Measurements from ENCODE around the gene C22orf31.

Gene C22orf31

GRCh38 chr22:29055192-29055830, 6.3 kb downstream of the C22orf31 start:
- DNase-seq, result no peak
- WGBS (ENCODE audit: insufficient coverage), result 95% methylated on average over 11 of the region's 14 CpGs
- CTCF ChIA-PET, result interaction anchor here (0.9 to 1.4 kb wide), 3 partner anchors 9 to 190 kb away, joined by 3 to 4 read pairs (median 3); no protein-coding TSS in a partner anchor
- Histone ChIP-seq H3K9me3 (ENCODE audit: control extremely low read depth in 1 of 5, control insufficient read depth in 4 of 5, insufficient read depth in 2 of 5, low read depth in 1 of 5, low read length in 4 of 5) (no peaks in the 10 kb centered on the region), H3K27me3 (replicated peaks in 2 of 5; ENCODE audit: control insufficient read depth in 4 of 5, insufficient read depth in 5 of 5, low read length in 4 of 5) (peaks cover 0 to 12% (median 3%) of the 10 kb centered on the region in 5 experiments), H3K4me1 (ENCODE audit: control extremely low read depth in 1 of 4, control insufficient read depth in 4 of 4, insufficient read depth in 4 of 4, low read length in 3 of 4) (peaks cover 0 to 2% (median 0%) of the 10 kb centered on the region in 4 experiments), H3K36me3 (ENCODE audit: control insufficient read depth in 4 of 4, insufficient read depth in 4 of 4, low read length in 3 of 4) (peaks cover 0 to 3% (median under 1%) of the 10 kb centered on the region in 4 experiments), H3K27ac (ENCODE audit: insufficient read depth in 1 of 2, low read depth in 1 of 2, low read length in 2 of 2, poor library complexity in 1 of 2, severe bottlenecking in 2 of 2) (no peak overlapping the region), H3K4me3 (ENCODE audit: control insufficient read depth in 1 of 7, extremely low read depth in 1 of 7, insufficient read depth in 4 of 7, low read depth in 2 of 7, low read length in 6 of 7) (no peak overlapping the region)
- POLR2A ChIA-PET, result interaction anchor here (0.6 kb wide), 1 partner anchor 623 kb away, joined by 3 read pairs; no protein-coding TSS in a partner anchor

GRCh38 chr22:29054251-29054767, 7.3 kb downstream of the C22orf31 start:
- peaks cover 0 to 7% (median 3%) of the 10 kb centered on the region in 4 experiments for H3K36me3 ChIP-seq (ENCODE audit: control insufficient read depth in 4 of 4, insufficient read depth in 4 of 4, low read length in 3 of 4)
- no peak overlapping the region for H3K4me3 ChIP-seq (ENCODE audit: control insufficient read depth in 1 of 7, extremely low read depth in 1 of 7, insufficient read depth in 4 of 7, low read depth in 2 of 7, low read length in 6 of 7)
- no peak overlapping the region for H3K27ac ChIP-seq (ENCODE audit: insufficient read depth in 1 of 2, low read depth in 1 of 2, low read length in 2 of 2, poor library complexity in 1 of 2, severe bottlenecking in 2 of 2)
- H3K27me3 ChIP-seq (replicated peaks in 2 of 5; ENCODE audit: control insufficient read depth in 4 of 5, insufficient read depth in 5 of 5, low read length in 4 of 5), result peaks cover 0 to 6% (median 0%) of the 10 kb centered on the region in 5 experiments
- DNase-seq, result no peak
- H3K4me1 ChIP-seq (ENCODE audit: control extremely low read depth in 1 of 4, control insufficient read depth in 4 of 4, insufficient read depth in 4 of 4, low read length in 3 of 4), result no peaks in the 10 kb centered on the region
- POLR2A ChIA-PET, result interaction anchor here (0.6 kb wide), 2 partner anchors 155 to 622 kb away, joined by 3 read pairs; no protein-coding TSS in a partner anchor
- no peaks in the 10 kb centered on the region for H3K9me3 ChIP-seq (ENCODE audit: control extremely low read depth in 1 of 5, control insufficient read depth in 4 of 5, insufficient read depth in 2 of 5, low read depth in 1 of 5, low read length in 4 of 5)
- CTCF ChIA-PET, result interaction anchor here (1.1 to 1.2 kb wide), 2 partner anchors 191 to 454 kb away, joined by 3 to 4 read pairs; no protein-coding TSS in a partner anchor
- 95% methylated on average over 10 of the region's 10 CpGs for WGBS (ENCODE audit: insufficient coverage)

- no peaks in the 10 kb centered on the region for H3K9me3 ChIP-seq (ENCODE audit: control extremely low read depth in 1 of 5, control insufficient read depth in 4 of 5, insufficient read depth in 2 of 5, low read depth in 1 of 5, low read length in 4 of 5)
- ChIA-PET POLR2A (no interaction called here), CTCF (interaction anchor here (0.8 to 1.1 kb wide), 3 partner anchors 11 to 453 kb away, joined by 3 read pairs; no protein-coding TSS in a partner anchor)
- no peak overlapping the region for H3K4me3 ChIP-seq (ENCODE audit: control insufficient read depth in 1 of 7, extremely low read depth in 1 of 7, insufficient read depth in 4 of 7, low read depth in 2 of 7, low read length in 6 of 7)
- 99% methylated on average over 7 of the region's 8 CpGs for WGBS (ENCODE audit: insufficient coverage)
- H3K27ac ChIP-seq (ENCODE audit: insufficient read depth in 1 of 2, low read depth in 1 of 2, low read length in 2 of 2, poor library complexity in 1 of 2, severe bottlenecking in 2 of 2), result no peak overlapping the region
- no peaks in the 10 kb centered on the region for H3K4me1 ChIP-seq (ENCODE audit: control extremely low read depth in 1 of 4, control insufficient read depth in 4 of 4, insufficient read depth in 4 of 4, low read length in 3 of 4)
- H3K36me3 ChIP-seq (ENCODE audit: control insufficient read depth in 4 of 4, insufficient read depth in 4 of 4, low read length in 3 of 4), result peaks cover 0 to 16% (median 6%) of the 10 kb centered on the region in 4 experiments
- H3K27me3 ChIP-seq (replicated peaks in 2 of 5; ENCODE audit: control insufficient read depth in 4 of 5, insufficient read depth in 5 of 5, low read length in 4 of 5), result no peaks in the 10 kb centered on the region
- no peak for DNase-seq
Observed at GRCh38 chr22:29053048-29053702, 8.5 kb downstream of the C22orf31 start.

DNA sequence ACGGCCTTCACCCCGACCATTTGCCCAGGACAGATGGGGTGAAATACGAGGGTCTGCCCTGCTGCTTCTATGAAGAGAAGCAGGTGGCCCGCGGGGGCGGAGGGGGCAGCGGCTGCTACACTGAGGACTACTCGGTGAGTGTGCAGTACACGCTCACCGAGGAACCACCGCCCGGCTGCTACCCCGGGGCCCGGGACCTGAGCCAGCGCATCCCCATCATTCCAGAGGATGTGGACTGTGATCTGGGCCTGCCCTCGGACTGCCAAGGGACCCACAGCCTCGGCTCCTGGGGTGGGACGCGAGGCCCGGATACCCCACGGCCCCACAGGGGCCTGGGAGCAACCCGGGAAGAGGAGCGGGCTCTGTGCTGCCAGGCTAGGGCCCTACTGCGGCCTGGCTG, 11.2 kb downstream of the C22orf31 start:
- no peak overlapping the region for H3K4me3 ChIP-seq (ENCODE audit: control insufficient read depth in 1 of 7, extremely low read depth in 1 of 7, insufficient read depth in 4 of 7, low read depth in 2 of 7, low read length in 6 of 7)
- no peaks in the 10 kb centered on the region for H3K9me3 ChIP-seq (ENCODE audit: control extremely low read depth in 1 of 5, control insufficient read depth in 4 of 5, insufficient read depth in 2 of 5, low read depth in 1 of 5, low read length in 4 of 5)
- H3K27ac ChIP-seq (ENCODE audit: insufficient read depth in 1 of 2, low read depth in 1 of 2, low read length in 2 of 2, poor library complexity in 1 of 2, severe bottlenecking in 2 of 2), result no peak overlapping the region
- no peak for DNase-seq
- H3K27me3 ChIP-seq (replicated peaks in 2 of 5; ENCODE audit: control insufficient read depth in 4 of 5, insufficient read depth in 5 of 5, low read length in 4 of 5), result no peaks in the 10 kb centered on the region
- WGBS (ENCODE audit: insufficient coverage), result 97% methylated on average over 23 of the region's 24 CpGs
- no peaks in the 10 kb centered on the region for H3K4me1 ChIP-seq (ENCODE audit: control extremely low read depth in 1 of 4, control insufficient read depth in 4 of 4, insufficient read depth in 4 of 4, low read length in 3 of 4)
- CTCF ChIA-PET, result interaction anchor here (1.4 kb wide), 1 partner anchor 10 kb away, joined by 6 read pairs; no protein-coding TSS in a partner anchor
- POLR2A ChIA-PET, result interaction anchor here (0.6 kb wide), 1 partner anchor 131 kb away, joined by 3 read pairs; no protein-coding TSS in a partner anchor
- H3K36me3 ChIP-seq (ENCODE audit: control insufficient read depth in 4 of 4, insufficient read depth in 4 of 4, low read length in 3 of 4), result peaks cover 0 to 37% (median 6%) of the 10 kb centered on the region in 4 experiments

- Histone ChIP-seq H3K4me1 (ENCODE audit: control extremely low read depth in 1 of 4, control insufficient read depth in 4 of 4, insufficient read depth in 4 of 4, low read length in 3 of 4) (no peaks in the 10 kb centered on the region), H3K9me3 (ENCODE audit: control extremely low read depth in 1 of 5, control insufficient read depth in 4 of 5, insufficient read depth in 2 of 5, low read depth in 1 of 5, low read length in 4 of 5) (no peaks in the 10 kb centered on the region), H3K27ac (ENCODE audit: insufficient read depth in 1 of 2, low read depth in 1 of 2, low read length in 2 of 2, poor library complexity in 1 of 2, severe bottlenecking in 2 of 2) (no peak overlapping the region), H3K27me3 (replicated peaks in 2 of 5; ENCODE audit: control insufficient read depth in 4 of 5, insufficient read depth in 5 of 5, low read length in 4 of 5) (no peaks in the 10 kb centered on the region), H3K36me3 (ENCODE audit: control insufficient read depth in 4 of 4, insufficient read depth in 4 of 4, low read length in 3 of 4) (peaks cover 0 to 38% (median 7%) of the 10 kb centered on the region in 4 experiments), H3K4me3 (ENCODE audit: control insufficient read depth in 1 of 7, extremely low read depth in 1 of 7, insufficient read depth in 4 of 7, low read depth in 2 of 7, low read length in 6 of 7) (no peak overlapping the region)
- POLR2A ChIA-PET, result interaction anchor here (0.6 kb wide), 1 partner anchor 130 kb away, joined by 3 read pairs; no protein-coding TSS in a partner anchor
- no peak for DNase-seq
- 96% methylated on average over 36 of the region's 38 CpGs for WGBS (ENCODE audit: insufficient coverage)
- CTCF ChIA-PET, result interaction anchor here (1.4 kb wide), 1 partner anchor 9 kb away, joined by 6 read pairs; no protein-coding TSS in a partner anchor
Observed at GRCh38 chr22:29049655-29050263, 11.9 kb downstream of the C22orf31 start.

DNA sequence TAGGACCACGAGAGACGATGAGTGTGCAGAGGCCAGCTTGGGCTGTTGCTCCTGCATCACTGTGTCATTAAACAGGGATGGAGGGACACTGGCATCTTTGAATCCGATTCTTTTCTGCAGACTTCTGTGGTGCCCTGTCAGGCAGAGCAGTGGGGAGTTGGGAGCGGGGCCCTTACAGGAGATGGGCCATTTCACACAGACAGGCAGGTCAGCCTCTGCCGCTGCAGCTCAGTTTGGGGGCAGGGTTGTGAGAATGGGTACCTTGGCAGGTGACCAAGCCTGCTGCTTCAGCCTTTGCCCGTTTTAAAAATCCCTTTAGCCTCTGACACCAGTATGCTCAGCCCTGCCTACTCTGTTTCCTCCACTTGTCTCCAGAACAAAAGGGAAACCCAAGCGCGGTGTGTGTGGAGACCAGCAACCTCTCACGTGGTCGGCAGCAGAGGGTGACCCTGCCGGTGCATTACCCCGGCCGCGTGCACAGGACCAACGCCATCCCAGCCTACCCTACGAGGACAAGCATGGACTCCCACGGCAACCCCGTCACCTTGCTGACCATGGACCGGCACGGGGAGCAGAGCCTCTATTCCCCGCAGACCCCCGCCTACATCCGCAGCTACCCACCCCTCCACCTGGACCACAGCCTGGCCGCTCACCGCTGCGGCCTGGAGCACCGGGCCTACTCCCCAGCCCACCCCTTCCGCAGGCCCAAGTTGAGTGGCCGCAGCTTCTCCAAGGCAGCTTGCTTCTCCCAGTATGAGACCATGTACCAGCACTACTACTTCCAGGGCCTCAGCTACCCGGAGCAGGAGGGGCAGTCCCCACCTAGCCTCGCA, 12.6 kb downstream of the C22orf31 start:
- Histone ChIP-seq H3K36me3 (ENCODE audit: control insufficient read depth in 4 of 4, insufficient read depth in 4 of 4, low read length in 3 of 4) (peaks cover 0 to 39% (median 11%) of the 10 kb centered on the region in 4 experiments), H3K4me3 (ENCODE audit: control insufficient read depth in 1 of 7, extremely low read depth in 1 of 7, insufficient read depth in 4 of 7, low read depth in 2 of 7, low read length in 6 of 7) (no peak overlapping the region), H3K9me3 (ENCODE audit: control extremely low read depth in 1 of 5, control insufficient read depth in 4 of 5, insufficient read depth in 2 of 5, low read depth in 1 of 5, low read length in 4 of 5) (no peaks in the 10 kb centered on the region), H3K4me1 (ENCODE audit: control extremely low read depth in 1 of 4, control insufficient read depth in 4 of 4, insufficient read depth in 4 of 4, low read length in 3 of 4) (no peaks in the 10 kb centered on the region), H3K27me3 (replicated peaks in 2 of 5; ENCODE audit: control insufficient read depth in 4 of 5, insufficient read depth in 5 of 5, low read length in 4 of 5) (no peaks in the 10 kb centered on the region), H3K27ac (ENCODE audit: insufficient read depth in 1 of 2, low read depth in 1 of 2, low read length in 2 of 2, poor library complexity in 1 of 2, severe bottlenecking in 2 of 2) (no peak overlapping the region)
- ChIA-PET CTCF (interaction anchor here (1.4 kb wide), 1 partner anchor 8 kb away, joined by 6 read pairs; no protein-coding TSS in a partner anchor), POLR2A (no interaction called here)
- over 99% methylated on average over 29 of the region's 31 CpGs for WGBS (ENCODE audit: insufficient coverage)
- no peak for DNase-seq
